Smooth muscle cell of the brain vasculature (primary cell): ENCODE results near the gene CRYBG1.
A peak's percentile ranks its signal among the peaks of the same experiment; 100 is the strongest.

ENCODE experiments used
- DNase-seq: peaks from one replicate; pipeline ENCODE4 v3.0.0-alpha.2; 2012; ENCODE audit warnings: low read depth, low spot score

The CRYBG1 gene

DNA sequence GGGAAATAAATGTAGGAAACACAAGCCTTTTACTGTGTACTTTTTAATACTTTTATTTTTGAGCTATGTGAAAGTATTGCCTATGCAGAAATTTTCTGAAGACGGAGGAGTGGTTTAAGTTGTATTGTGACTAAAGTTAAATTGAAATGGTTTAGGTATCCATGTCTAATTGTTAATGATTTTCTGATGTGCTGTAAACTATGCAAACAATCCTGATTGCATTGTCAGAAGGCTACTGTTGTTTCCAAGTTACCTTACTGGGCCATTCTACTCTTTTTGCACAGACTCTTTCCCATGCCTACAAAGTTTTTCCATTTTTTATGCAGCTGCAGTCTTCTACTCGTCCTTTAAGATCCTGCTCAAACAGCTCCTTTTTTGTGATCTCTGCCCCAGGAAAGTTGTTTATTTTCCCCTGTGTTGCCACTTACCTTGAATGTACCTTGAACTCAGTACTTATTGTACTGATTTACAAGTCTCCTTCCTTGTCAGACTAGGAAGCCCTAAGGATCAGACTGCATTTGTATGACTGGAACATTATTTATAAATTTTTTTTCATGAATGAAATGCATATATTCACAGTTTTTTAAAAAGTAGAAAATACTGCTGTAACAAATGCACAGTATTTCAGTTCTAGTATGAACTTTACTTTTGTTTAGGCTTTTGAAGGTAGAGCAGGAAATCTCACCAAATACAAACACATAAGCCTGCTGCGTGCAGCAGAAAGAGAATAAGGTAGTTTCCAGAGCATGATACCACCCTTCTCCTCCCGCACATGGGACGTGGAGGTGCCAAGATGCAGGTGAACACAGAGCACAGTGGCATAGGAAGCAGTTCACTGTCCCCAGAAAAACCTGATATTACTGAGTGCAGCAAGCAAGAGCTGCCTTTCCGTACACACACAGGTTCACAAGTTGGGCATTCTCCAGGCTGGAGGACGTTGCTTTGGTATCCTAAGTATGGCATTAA lies 97.8 kb downstream of the CRYBG1 start:
- no peak for DNase-seq

- no peak for DNase-seq
These were observed 100.0 kb downstream of the CRYBG1 start for GRCh38 chr6:106460481-106460880.

DNA sequence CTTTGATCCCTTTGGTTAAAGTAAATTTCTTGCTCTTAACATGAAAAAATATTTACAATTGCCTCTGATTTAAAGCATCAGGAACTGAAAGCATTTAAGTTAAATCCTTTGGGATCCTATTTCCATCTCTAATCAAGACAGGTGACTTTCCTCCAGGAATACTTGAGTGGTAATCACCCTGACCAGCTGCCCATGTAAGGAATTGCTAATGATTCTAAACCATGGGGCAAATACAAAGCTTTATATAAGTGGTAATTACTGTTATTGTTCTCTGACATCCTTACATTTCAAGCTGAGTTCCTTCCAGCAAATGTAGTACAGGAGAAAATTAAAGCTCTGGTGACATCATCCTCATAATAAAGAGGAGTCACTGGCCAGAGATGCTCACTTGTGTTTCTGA lies 100.6 kb downstream of the CRYBG1 start:
- DNase-seq: no peak

- DNase-seq: no peak
These were observed 102.5 kb downstream of the CRYBG1 start for GRCh38 chr6:106462923-106463557.

DNA sequence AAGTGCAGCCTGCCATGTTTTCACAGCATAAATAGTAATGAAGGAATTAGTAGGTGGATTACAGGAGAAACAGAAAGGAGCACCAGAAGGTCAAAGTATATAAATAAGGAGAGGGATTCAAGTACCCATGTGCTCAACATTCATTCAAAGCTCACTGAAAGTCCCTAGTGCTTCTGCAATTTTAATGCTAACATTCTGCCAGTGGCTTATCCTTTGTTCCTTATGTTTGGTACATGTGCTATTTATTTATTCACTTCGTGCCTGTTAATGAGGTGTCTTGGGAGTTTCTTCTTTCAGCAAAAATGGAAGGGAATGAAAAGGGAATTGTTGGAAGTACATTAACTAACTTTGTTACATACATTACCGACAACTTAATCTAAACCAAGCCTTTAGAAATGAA lies 105.7 kb downstream of the CRYBG1 start:
- no peak for DNase-seq

GRCh38 chr6:106468935-106469334 lies 108.4 kb downstream of the CRYBG1 start:
- DNase-seq: no peak

GRCh38 chr6:106469882-106470281 lies 109.4 kb downstream of the CRYBG1 start:
- DNase-seq: no peak

DNA sequence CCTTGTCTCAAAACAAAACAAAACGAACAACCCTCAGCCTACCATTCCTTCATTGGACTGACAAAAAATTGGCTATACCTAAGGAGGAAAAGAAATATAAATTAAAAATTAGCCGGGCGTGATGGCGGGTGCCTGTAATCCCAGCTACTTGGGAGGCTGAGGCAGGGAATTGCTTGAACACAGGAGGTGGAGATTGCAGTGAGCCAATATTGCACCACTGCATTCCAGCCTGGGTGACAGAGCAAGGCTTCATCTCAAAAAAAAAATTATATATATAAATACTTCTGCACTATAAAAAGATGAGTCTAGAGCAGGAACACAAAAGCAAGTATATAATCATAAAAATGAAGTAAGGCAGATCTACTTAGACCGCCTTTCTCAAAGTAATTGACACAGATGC lies 109.8 kb downstream of the CRYBG1 start:
- DNase-seq: no peak

DNA sequence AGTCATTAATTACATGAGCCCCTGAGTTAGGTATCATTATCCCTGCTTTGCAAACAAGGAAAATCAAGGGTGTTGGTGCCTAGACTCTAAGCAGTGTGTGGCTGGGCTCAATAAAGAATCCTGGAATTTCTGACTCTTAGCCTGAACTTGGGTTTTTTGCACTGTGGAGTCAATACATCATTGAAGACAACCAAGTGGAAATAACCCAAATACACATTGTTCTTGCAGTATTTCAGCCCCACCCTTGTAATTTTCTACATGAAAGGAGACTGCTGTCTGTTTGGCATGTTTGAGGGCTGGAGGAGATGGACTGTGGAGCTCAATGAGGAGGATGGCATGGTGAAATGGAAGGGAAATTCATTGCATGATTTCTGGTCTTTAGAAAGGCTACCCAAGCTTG lies 110.3 kb downstream of the CRYBG1 start:
- DNase-seq: no peak

DNA sequence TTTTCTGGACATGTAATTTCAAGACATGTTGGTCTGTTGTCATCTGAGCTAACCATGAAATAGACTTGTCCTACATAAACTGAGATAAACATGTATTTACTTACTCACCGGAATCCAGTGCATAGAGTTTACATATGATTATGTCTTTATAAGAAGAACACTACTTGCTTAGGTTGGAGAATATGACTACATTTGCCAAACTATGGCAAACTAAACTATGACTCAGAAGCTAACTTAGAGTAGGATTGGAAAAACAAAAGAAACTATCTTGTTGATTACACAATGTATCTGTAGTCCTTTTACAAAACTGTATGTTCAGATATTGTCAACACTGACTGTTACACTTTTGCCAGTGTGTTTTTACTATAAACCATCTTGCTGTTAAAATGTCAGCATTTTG lies 113.3 kb downstream of the CRYBG1 start:
- no peak for DNase-seq

DNA sequence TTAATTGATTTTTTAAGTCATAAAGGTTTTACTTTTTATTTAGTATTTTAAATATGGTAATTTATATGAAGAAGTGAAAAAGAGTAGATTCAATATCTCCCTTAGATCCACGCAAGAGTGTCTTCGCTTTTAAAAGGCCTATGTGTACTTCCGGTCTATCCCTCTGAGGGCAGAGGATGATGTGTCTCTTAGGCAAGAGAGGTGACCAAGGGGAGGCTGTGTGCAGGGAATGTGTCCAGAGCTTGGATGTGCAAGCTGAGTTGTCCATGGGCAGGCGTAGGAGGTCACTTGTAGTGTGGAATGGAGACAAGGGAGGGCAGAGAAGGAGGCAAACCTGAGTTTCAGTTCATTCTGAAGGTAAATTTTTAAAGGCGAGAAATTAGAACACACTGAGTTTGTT lies 113.9 kb downstream of the CRYBG1 start:
- DNase-seq: no peak

DNA sequence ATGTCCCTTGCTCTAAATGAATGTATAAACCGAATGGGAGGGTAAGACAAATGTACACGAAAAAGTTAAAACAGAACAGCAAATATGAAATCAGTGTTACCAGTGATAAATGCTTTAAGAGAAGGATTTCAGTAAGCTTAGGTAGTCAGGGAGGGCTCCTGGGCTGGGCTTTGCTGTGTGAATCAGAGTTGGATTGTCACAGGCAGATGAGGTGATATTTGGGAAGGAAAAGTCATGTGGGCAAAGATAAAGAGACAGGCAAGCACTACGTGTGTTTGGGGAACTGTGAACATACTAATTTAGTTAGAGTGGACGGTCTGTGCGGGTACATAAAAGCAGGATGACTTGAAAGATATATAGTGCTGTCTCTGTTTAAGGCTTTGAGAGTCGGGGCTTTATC lies 114.8 kb downstream of the CRYBG1 start:
- DNase-seq: no peak

DNA sequence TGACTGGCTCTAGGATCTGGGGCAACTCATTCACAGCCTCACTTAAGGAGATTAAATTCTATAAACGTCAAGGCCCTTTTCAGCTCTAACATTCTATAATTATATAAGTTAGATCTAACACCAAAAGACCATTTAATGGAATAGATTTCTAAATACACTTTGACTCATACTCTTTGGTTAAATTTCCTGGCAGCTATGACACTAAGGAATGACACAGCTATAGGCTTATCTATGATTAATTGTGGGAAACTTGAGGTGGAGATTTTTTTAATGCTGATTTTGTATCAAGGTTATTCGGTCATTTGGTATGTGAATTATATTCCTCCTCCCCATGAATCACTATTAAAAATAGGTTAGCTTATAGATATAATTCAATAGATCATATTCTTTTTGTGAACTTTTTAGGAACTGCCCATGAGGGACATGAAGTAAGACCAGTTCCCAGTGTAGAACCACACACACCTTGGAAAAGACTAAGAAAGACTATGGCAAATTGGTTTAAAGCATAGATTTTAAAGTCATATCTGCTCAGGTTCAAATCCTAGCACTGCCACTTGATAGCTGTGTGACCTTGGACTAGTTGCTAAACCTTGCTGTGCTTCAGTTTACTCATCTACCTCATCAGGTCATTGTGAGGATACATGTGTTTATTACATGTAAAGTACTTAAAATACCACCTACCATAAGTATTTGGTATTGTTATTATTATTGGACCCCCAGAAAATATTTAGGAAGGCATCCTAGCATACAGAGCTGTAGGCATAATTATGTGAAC lies 116.0 kb downstream of the CRYBG1 start:
- no peak for DNase-seq

GRCh38 chr6:106477146-106477545 lies 116.6 kb downstream of the CRYBG1 start:
- DNase-seq: no peak

- no peak for DNase-seq
These were observed 117.3 kb downstream of the CRYBG1 start for GRCh38 chr6:106477790-106478189.

- no peak for DNase-seq
These were observed 125.7 kb downstream of the CRYBG1 start for GRCh38 chr6:106486236-106486635.

GRCh38 chr6:106488494-106489370 lies 128.2 kb downstream of the CRYBG1 start:
- peak; percentile 55 for DNase-seq

DNA sequence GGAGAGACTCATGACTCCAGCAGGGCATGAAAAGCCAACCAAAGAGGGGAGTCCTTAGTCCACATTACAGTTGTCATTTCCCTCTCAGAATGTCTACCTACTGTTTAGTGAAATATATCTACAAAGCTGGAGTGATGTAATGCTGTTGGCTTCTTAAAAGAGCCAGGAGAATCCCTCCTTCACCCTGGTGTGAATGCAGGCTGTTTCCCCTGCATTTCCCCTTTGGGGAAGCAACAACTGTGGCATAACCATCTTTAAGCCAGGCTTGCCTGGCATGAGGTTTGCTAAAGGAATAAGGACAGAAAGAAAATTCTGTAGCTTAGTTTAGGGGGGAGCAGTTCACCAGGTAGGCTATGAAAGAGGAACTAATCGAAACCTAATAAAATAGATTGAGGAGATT lies 129.5 kb downstream of the CRYBG1 start:
- DNase-seq: no peak

DNA sequence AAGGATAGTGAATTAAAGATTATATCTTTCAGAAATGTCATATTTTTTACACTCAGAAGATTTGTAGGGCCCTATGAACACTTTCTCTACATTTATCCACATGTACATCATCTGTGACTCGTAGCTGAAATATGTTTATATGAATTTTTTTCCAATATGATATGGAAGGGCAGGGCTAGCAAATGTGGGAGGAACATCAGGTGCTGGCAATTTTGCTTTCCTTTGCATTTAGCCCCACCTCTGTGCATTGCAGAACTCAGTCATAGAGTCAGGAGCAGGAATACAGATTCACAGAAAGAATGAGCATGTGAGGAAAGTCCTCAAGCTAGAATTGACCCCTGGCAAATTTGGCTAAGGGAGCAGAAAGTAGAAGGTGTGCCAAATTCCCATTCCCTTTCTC lies 129.9 kb downstream of the CRYBG1 start:
- DNase-seq: no peak

- DNase-seq: no peak
These were observed 130.5 kb downstream of the CRYBG1 start for GRCh38 chr6:106490974-106491373.

DNA sequence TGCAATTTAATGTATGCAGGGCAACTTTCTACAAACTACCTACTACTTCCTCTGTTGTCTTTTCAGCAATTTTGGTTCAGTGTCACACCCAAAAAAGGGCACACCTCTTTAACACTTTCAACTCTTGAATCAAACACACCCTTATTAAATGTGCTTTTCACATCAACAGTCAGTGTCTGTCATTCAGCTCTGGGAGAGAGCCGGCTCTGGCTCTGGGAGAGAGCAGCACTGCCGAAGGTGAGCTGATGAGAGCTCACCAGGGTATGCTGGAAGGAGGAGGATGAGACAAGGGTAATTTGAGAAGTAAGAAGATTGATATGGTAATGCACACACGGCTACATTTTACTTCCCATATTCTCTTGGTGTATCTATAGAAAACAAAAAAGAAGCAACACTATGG lies 134.5 kb downstream of the CRYBG1 start:
- no peak for DNase-seq
